Mucosa of rectum (tissue), 2 donors: ENCODE data around the gene ACOX3.
"Not testable (repeated sequence)": the region's sequence is repeated elsewhere in the genome, so short reads cannot be mapped to it uniquely, and the experiment has no call there.

ENCODE experiments used
- H3K27ac ChIP-seq, 2 donors: one replicate each; pipeline ENCODE4 v1.7.0; 2013; ENCODE audit warnings: inconsistent platforms in 2 of 2, low read depth in 2 of 2, low read length in 2 of 2
- H3K27me3 ChIP-seq, 2 donors: one replicate each; pipeline ENCODE4 v1.7.0; 2013; ENCODE audit warnings: low read length in 2 of 2; ENCODE audit not compliant: control insufficient read depth in 2 of 2, insufficient read depth in 2 of 2
- H3K36me3 ChIP-seq, 2 donors: one replicate each; pipeline ENCODE4 v1.7.0; 2013; ENCODE audit warnings: low read length in 2 of 2; ENCODE audit not compliant: control insufficient read depth in 2 of 2, insufficient read depth in 2 of 2
- H3K4me1 ChIP-seq, 2 donors: one replicate each; pipeline ENCODE4 v1.7.0; 2013; ENCODE audit warnings: low read length in 2 of 2, mild to moderate bottlenecking in 1 of 2; ENCODE audit not compliant: control insufficient read depth in 2 of 2, insufficient read depth in 2 of 2
- H3K4me3 ChIP-seq, 2 donors: one replicate each; pipeline ENCODE4 v1.7.0; 2013; ENCODE audit warnings: low read length in 2 of 2
- H3K9ac ChIP-seq, 2 donors: one replicate each; pipeline ENCODE4 v1.7.0; 2013; ENCODE audit warnings: low read length in 2 of 2, low read depth in 1 of 2, mild to moderate bottlenecking in 1 of 2
- H3K9me3 ChIP-seq, 2 donors: one replicate each; pipeline ENCODE4 v1.7.0; 2013; ENCODE audit warnings: low read length in 2 of 2; ENCODE audit not compliant: control insufficient read depth in 2 of 2
- donor health status: healthy.
- donor health status: Normal muscosa, but diverticular disease.

ACOX3 gene

DNA sequence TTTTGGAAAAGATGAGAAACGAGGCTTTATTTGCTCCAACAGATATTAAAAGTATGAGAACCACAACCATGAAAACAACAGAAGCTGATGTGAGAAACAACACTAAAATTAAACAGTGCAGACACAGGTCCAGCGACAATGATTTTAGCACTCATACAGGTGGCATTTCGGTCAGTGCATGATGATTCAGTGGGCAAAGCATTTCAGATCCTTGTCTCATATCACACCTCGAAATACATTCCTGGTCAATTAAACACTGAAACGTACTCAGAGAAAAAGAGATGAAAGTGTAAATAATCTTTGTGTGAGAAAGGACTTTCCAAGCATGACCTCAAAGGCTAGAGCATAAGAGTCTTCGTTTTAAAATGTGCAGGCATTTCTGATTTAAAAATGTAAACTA, 85.2 kb downstream of the ACOX3 start:
- H3K9me3 ChIP-seq = no peaks in the 10 kb centered on the region
- H3K36me3 ChIP-seq = no peaks in the 10 kb centered on the region
- no peak overlapping the region for H3K4me3 ChIP-seq
- H3K9ac ChIP-seq = no peak overlapping the region
- H3K27ac ChIP-seq = no peak overlapping the region
- H3K4me1 ChIP-seq = no peaks in the 10 kb centered on the region
- H3K27me3 ChIP-seq = no peaks in the 10 kb centered on the region

DNA sequence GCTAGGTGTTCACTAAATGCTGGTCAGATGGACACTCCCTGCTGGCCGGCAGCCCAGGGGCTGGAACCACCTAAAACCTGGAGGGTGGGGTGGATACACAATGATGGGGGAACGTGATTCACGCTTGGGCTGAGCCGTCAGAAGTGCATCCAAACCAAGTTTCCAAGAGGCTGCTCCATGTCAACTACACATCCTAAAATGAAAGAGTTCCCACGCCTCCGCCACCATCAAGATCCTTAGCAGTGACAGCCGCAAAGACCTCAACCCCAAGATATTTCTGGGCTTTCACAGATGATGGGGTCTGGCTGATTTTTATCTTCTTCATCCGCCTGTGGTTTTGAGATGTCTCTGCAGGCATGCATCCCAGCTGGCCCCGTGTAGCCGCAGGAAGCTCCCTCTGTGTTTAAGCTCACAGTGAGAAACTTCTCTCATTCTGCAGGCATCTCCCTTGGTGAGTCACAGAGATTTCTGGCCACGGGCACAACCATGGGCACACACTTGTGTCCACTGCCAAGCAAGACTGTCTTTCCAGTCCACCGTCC, 86.5 kb downstream of the ACOX3 start:
- no peaks in the 10 kb centered on the region for H3K36me3 ChIP-seq
- no peaks in the 10 kb centered on the region for H3K4me1 ChIP-seq
- no peak overlapping the region for H3K4me3 ChIP-seq

DNA sequence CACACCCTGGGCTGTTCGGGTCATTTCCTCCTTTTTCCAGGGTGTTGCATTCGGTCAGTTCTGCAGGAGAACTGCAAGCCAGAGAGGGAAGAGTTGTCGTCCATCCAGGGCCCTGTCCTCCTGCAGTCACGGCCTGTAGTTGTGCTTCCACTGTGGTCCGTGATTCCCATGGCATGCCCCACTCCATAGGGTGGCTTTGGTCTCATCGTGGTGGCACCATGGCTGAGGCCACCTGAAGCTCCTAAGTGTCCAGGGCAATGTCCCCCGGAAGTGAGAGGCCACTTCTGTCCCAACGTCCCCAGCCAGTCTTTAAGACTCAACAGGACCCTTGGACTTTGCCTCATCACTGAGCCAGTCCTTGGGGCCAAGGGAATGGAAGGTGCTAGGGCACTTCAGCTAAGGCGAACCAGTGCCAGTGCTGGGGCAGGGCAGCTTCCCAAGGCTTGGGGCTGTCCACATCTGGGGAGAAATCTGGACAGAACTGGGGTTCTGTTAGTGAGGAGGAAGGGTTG, 87.3 kb downstream of the ACOX3 start:
- Histone ChIP-seq H3K36me3 (no peaks in the 10 kb centered on the region), H3K9ac (no peak overlapping the region), H3K27ac (no peak overlapping the region), H3K4me1 (no peaks in the 10 kb centered on the region), H3K4me3 (no peak overlapping the region), H3K9me3 (no peaks in the 10 kb centered on the region), H3K27me3 (no peaks in the 10 kb centered on the region)

More for the DNA sequence above, 86.5 kb downstream of the ACOX3 start:
- Histone ChIP-seq H3K9ac (no peak overlapping the region), H3K27me3 (no peaks in the 10 kb centered on the region), H3K27ac (no peak overlapping the region), H3K9me3 (no peaks in the 10 kb centered on the region)

DNA sequence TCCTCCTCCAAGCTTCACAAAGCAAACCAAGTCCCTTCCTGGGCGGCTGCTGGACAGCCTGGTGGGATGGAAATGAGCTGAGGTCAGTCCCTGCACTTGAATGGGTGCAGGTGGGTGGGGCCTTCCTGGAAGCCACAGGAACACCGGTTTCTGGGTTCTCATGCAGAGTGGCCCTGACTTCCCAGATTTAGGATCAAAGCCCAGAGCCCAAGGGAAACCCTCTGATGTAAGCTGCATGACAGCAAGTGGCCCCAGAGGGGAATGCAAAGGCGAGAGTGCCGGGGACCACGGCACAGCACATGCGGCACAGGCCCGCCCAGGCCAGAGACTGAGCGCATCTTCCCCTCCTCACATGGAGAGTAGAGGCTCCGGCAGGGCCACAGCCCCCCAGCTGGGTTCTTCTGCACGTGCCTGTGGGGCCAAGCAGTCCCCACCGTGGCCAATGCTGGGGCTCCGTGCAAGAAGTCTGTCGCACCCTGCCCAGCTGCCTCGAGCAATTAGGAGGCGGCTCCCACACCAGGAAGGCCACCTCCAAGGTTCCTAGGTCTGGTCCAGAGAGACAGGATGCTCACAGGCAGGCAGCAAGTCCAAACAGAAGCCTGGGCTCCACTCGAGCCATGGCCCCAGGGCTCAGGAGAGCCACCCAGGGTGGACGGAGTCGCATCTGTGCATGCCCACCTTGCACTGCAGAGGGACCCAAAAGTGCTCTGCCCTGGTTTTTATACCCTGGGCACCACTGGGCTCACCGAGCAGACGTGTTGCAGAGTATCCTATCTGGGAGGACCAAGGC, 88.0 kb downstream of the ACOX3 start:
- Histone ChIP-seq H3K4me3 (no peak overlapping the region), H3K9me3 (no peaks in the 10 kb centered on the region), H3K27me3 (no peaks in the 10 kb centered on the region), H3K27ac (no peak overlapping the region), H3K4me1 (no peaks in the 10 kb centered on the region), H3K36me3 (no peaks in the 10 kb centered on the region), H3K9ac (no peak overlapping the region)

DNA sequence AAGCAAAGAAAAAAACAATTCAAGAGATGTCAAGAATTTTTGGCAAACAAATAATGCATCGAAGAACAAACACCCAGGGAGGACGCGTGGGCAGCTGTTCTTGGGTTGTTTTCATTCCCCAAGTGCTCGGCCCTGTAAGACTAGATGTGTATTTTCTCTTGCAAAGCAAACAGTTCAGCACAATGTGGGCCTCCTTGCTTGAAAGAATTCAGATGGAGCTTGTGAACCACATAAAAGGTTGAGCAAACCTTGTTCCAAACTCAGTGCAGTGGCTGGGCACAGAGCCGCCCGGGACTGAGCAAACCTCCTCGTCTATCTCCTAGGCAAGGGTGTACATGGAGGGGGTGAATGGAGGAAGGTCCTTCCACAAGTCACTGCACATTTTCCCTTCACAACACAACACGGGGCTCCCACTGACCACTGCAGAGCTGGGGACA, 88.6 kb downstream of the ACOX3 start:
- Histone ChIP-seq H3K27me3 (no peaks in the 10 kb centered on the region), H3K4me1 (no peaks in the 10 kb centered on the region), H3K4me3 (no peak overlapping the region), H3K9ac (no peak overlapping the region), H3K9me3 (no peaks in the 10 kb centered on the region), H3K27ac (no peak overlapping the region), H3K36me3 (no peaks in the 10 kb centered on the region)

DNA sequence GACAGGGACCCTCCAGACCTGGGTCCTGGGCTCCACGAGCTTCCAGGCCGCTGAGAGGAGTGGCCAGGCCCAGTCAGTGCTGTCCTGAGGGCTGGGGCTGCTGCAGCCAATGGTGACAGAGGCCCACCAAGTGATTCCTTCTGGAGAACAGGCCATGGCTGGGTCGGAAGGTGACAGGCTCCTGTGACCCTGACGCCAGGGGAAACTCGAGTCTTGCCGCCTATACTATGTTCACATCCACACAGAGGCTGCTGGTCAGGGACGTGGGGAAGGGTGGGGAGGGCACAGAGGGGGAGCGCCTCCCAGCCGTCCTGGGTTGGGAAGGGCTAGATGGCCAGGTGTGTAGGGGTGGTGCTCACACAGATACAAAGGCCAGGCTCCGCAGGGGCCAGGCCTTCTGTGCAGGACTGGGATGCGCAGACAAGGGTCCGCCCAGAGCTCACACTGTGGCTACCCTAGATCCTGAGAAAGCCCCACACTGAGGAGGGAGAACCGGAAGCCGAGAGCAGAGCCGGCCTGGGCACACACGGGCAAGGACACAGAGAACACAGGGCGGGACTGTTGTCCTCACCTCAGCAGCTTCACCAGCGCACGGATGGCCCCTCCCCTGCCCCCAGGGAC, 89.6 kb downstream of the ACOX3 start:
- H3K27me3 ChIP-seq = no peaks in the 10 kb centered on the region
- no peak overlapping the region for H3K9ac ChIP-seq
- H3K9me3 ChIP-seq = no peaks in the 10 kb centered on the region
- no peak overlapping the region for H3K27ac ChIP-seq
- H3K4me3 ChIP-seq = no peak overlapping the region
- no peaks in the 10 kb centered on the region for H3K4me1 ChIP-seq
- H3K36me3 ChIP-seq = no peaks in the 10 kb centered on the region

DNA sequence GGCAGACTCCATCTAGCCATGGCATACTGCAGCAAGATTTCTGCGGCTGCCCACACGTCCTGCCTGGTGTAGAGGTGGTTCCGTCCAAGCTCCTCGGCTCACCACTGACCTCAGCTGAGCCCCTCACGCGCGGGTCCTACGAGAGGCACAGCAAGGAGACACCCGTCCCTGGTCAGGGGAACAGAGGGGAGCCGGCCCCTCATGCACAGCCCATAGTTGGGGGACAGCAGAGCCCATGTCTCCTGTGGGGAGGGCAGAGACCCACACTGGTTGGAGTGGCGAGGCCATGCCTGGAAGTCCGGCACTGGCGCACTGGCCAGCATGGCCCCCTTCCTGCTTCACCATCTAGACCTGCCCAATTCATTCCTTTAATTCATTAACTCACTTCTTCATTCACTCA, 90.2 kb downstream of the ACOX3 start:
- H3K9me3 ChIP-seq = no peaks in the 10 kb centered on the region
- no peak overlapping the region for H3K27ac ChIP-seq
- H3K4me1 ChIP-seq = no peaks in the 10 kb centered on the region
- H3K36me3 ChIP-seq = no peaks in the 10 kb centered on the region
- no peak overlapping the region for H3K4me3 ChIP-seq
- no peak overlapping the region for H3K9ac ChIP-seq
- H3K27me3 ChIP-seq = no peaks in the 10 kb centered on the region

DNA sequence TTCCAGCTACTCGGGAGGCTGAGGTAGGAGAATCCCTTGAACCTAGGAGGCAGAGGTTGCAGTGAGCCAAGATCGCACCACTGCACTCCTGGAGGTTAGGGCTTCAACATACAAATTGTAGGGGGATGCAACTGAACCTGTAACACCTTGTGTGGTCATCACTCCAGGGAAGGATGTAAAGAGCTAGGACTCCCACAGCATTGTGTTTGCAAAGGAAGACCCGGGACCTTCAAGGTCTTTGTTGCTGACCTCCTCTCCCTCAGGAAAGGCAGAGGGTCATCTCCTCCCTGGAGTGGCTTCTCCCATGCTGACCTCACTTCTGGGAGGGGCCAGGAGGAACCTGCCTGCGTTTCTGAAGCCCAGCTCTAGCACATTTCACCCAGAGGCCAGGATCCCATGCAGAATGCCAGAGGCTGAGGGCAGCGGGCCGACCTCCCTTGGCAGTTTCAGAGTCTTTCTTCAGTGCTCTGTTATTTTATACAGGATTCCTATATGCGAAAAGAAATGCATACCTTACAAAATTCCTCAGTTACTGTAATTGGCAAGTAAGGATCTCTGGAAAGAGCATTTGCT, 90.8 kb downstream of the ACOX3 start:
- Histone ChIP-seq H3K4me1 (no peaks in the 10 kb centered on the region), H3K9ac (no peak overlapping the region), H3K27ac (no peak overlapping the region), H3K27me3 (no peaks in the 10 kb centered on the region), H3K4me3 (no peak overlapping the region), H3K9me3 (no peaks in the 10 kb centered on the region), H3K36me3 (no peaks in the 10 kb centered on the region)

DNA sequence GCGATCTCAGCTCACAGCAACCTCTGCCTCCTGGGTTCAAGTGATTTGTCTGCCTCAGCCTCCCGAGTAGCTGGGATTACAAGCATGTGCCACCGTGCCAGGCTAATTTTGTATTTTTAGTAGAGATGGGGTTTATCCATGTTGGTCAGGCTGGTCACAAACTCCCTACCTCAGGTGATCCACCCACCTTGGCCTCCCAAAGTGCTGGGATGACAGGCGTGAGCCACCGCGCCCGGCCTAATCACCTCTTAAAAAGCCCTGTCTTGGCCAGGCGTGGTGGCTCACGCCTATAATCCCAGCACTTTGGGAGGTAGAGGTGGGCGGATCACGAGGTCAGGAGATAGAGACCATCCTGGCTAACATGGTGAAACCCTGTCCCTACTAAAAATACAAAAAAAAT, 91.3 kb downstream of the ACOX3 start:
- H3K4me3 ChIP-seq, H3K4me1 ChIP-seq, H3K9ac ChIP-seq, H3K36me3 ChIP-seq, H3K9me3 ChIP-seq, H3K27ac ChIP-seq, H3K27me3 ChIP-seq: not testable (repeated sequence)

DNA sequence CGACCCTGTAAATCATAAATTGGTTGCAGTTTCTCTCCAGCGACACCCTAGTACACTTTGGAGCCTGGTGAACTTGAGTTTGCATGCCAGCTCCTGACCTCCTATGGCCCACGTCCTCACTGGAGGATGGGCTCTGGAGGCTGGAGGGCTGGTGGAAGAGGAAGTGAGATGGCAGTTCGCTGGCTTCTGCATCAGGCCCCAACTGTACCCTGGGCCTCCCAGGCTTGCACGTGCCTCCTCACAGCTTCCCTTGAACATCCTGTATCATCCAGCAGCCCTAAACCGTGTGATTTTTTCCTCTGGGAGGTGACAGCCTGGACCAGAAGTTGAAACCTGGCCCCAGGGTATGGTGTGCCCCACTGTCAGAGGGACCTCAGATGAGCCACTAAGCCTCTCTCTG, 92.5 kb downstream of the ACOX3 start:
- H3K4me1 ChIP-seq = no peaks in the 10 kb centered on the region
- H3K9me3 ChIP-seq = no peaks in the 10 kb centered on the region
- H3K27me3 ChIP-seq = no peaks in the 10 kb centered on the region
- no peak overlapping the region for H3K9ac ChIP-seq
- H3K4me3 ChIP-seq = no peak overlapping the region
- H3K27ac ChIP-seq = no peak overlapping the region
- no peaks in the 10 kb centered on the region for H3K36me3 ChIP-seq
